HCT116 (cell line): ENCODE data around the gene PCDHA10. TPM values are rescaled to one million over a fixed set of nuclear protein-coding genes. Genes with fewer than 3 reads are reported as not detected.
"Not testable (repeated sequence)": the region's sequence is repeated elsewhere in the genome, so short reads cannot be mapped to it uniquely, and the experiment has no call there.

Experiments used
- ATAC-seq: fragments of 200-7000 bp; cut with Tn5 transposase; 2 replicates; pipeline ENCODE4 v1.9.1; 2020; ENCODE audit warnings: mild to moderate bottlenecking, moderate library complexity
- BruUV-seq: library from RNA; stranded (reverse); fragments of 400-500 nt; replicated peaks from 2 replicates; lab custom pipeline; 2021; lab: Mats Ljungman, UMichigan
- CTCF ChIA-PET: fragments of 300-600 bp; sonication (Branson Sonifier 250); formaldehyde crosslinking; loops from one replicate; lab custom pipeline; 2021; ENCODE audit warnings: antibody characterized with exemption; lab: Charles Lee
- POLR2A ChIA-PET: fragments of 300-600, 350-600 bp; sonication (Branson Sonifier 250); formaldehyde crosslinking; loops from one replicate; lab custom pipeline; 2021; ENCODE audit warnings: antibody characterized with exemption; lab: Charles Lee
- RAD21 ChIA-PET, 2 experiments: fragments of 300-600 bp; sonication (Branson Sonifier 250); formaldehyde crosslinking; loops; one replicate each; lab custom pipeline; 2023; ENCODE audit warnings: low total read pairs in 2 of 2; ENCODE audit not compliant: uncharacterized antibody in 2 of 2, unreplicated experiment in 2 of 2, low non-redundant PET in 1 of 2; lab: Charles Lee
- DNase-seq: peaks from one replicate; pipeline ENCODE4 v3.0.0-alpha.2; 2010; ENCODE audit warnings: low read depth, low spot score
- H2AFZ ChIP-seq: fragments of 200-600 bp; shearing (Covaris generic), sonication (generic); 2 replicates; pipeline ENCODE4 v1.6.1; 2017; ENCODE audit warnings: low read depth, mixed run types, mixed read lengths, antibody characterized with exemption, low read length; ENCODE audit not compliant: poor library complexity, severe bottlenecking
- H3K27ac ChIP-seq: 2 replicates; pipeline ENCODE4 v1.5.1; 2012; ENCODE audit warnings: low read depth, low read length
- H3K27me3 ChIP-seq: fragments of 200-600 bp; sonication (generic); 2 replicates; pipeline ENCODE4 v1.6.1; 2016; ENCODE audit warnings: mixed run types, low read length, mixed read lengths; ENCODE audit not compliant: insufficient read depth
- H3K36me3 ChIP-seq, 2 experiments: fragments of 200-500 bp in 1 of 2; fragments of 200-600 bp in 1 of 2; sonication (Bioruptor generic) in 1 of 2; sonication (generic) in 1 of 2; 2 replicates each; pipeline versions ENCODE4 v1.5.1 to v1.6.1; 2014 to 2016; ENCODE audit warnings: low read length in 2 of 2, inconsistent platforms in 1 of 2, mixed read lengths in 1 of 2, mixed run types in 1 of 2; ENCODE audit not compliant: insufficient read depth in 2 of 2, control insufficient read depth in 1 of 2
- H3K4me1 ChIP-seq, 2 experiments: fragments of 200-600 bp in 1 of 2; sonication (generic) in 1 of 2; 2 replicates each; pipeline versions ENCODE4 v1.5.1 to v1.6.1; 2012 to 2017; ENCODE audit warnings: low read length in 2 of 2, inconsistent platforms in 1 of 2, mild to moderate bottlenecking in 1 of 2, mixed read lengths in 1 of 2, mixed run types in 1 of 2, moderate library complexity in 1 of 2; ENCODE audit not compliant: insufficient read depth in 2 of 2, control insufficient read depth in 1 of 2
- H3K4me2 ChIP-seq: fragments of 200-600 bp; sonication (generic); 2 replicates; pipeline ENCODE4 v1.6.1; 2017; ENCODE audit warnings: mixed run types, low read length, mixed read lengths
- H3K4me3 ChIP-seq, 2 experiments: fragments of 200-600 bp in 1 of 2; sonication (generic) in 1 of 2; replicated peaks in 1 of 2; 2 replicates each; pipeline ENCODE4 v1.5.1; 2011 to 2016; ENCODE audit warnings: low read length in 2 of 2, control low read depth in 1 of 2, low read depth in 1 of 2, mild to moderate bottlenecking in 1 of 2, mixed read lengths in 1 of 2, mixed run types in 1 of 2
- H3K79me2 ChIP-seq: fragments of 200-600 bp; sonication (generic); 2 replicates; pipeline ENCODE4 v1.6.1; 2017; ENCODE audit warnings: mild to moderate bottlenecking, mixed run types, low read length, moderate library complexity, mixed read lengths; ENCODE audit not compliant: insufficient read depth
- H3K9ac ChIP-seq: fragments of 200-600 bp; sonication (generic); 2 replicates; pipeline ENCODE4 v1.6.1; 2016; ENCODE audit warnings: low read length, mixed read lengths
- H3K9me2 ChIP-seq: fragments of 200-600 bp; sonication (generic), shearing (Covaris generic); 2 replicates; pipeline ENCODE4 v1.6.1; 2017; ENCODE audit warnings: mixed run types, mild to moderate bottlenecking, moderate library complexity; ENCODE audit not compliant: insufficient read depth
- H3K9me3 ChIP-seq, 2 experiments: fragments of 200-500 bp in 1 of 2; fragments of 200-600 bp in 1 of 2; sonication (Bioruptor generic) in 1 of 2; sonication (generic) in 1 of 2; 2 replicates each; pipeline ENCODE4 v1.6.1; 2014 to 2017; ENCODE audit warnings: low read length in 2 of 2, mixed read lengths in 2 of 2, inconsistent platforms in 1 of 2, low read depth in 1 of 2, mild to moderate bottlenecking in 1 of 2, mixed run types in 1 of 2, moderate library complexity in 1 of 2; ENCODE audit not compliant: control insufficient read depth in 1 of 2, insufficient read depth in 1 of 2
- H4K20me1 ChIP-seq: fragments of 200-600 bp; sonication (generic), shearing (Covaris generic); 2 replicates; pipeline ENCODE4 v1.6.1; 2017; ENCODE audit warnings: mixed run types, mild to moderate bottlenecking, moderate library complexity; ENCODE audit not compliant: insufficient read depth
- CBX3 ChIP-seq: IDR thresholded peaks from 2 replicates; pipeline ENCODE4 v1.6.1; 2012; ENCODE audit warnings: low read depth
- CEBPB ChIP-seq: IDR thresholded peaks from 2 replicates; pipeline ENCODE4 v1.6.1; 2012; ENCODE audit warnings: low read depth
- CTCF ChIP-seq, 3 experiments: fragments of 200-600 bp in 1 of 3; sonication (generic) in 1 of 3; IDR thresholded peaks in 2 of 3; conservative IDR thresholded peaks in 1 of 3; 2 replicates each; pipeline ENCODE4 v1.5.1; 2012 to 2017; ENCODE audit warnings: low read depth in 2 of 3, low read length in 2 of 3, antibody characterized with exemption in 1 of 3, borderline replicate concordance in 1 of 3, control low read depth in 1 of 3, mild to moderate bottlenecking in 1 of 3, mixed read lengths in 1 of 3, mixed run types in 1 of 3, moderate library complexity in 1 of 3; ENCODE audit not compliant: insufficient read depth in 1 of 3
- ELF1 ChIP-seq: IDR thresholded peaks from 2 replicates; pipeline ENCODE4 v1.6.1; 2012; ENCODE audit warnings: low read depth, borderline replicate concordance
- EZH2 ChIP-seq: fragments of 200-600 bp; sonication (generic); IDR thresholded peaks from 2 replicates; pipeline ENCODE4 v1.6.1; 2017; ENCODE audit warnings: antibody characterized with exemption, mixed run types
- JUND ChIP-seq: IDR thresholded peaks from 2 replicates; pipeline ENCODE4 v1.6.1; 2012
- POLR2A ChIP-seq: IDR thresholded peaks from 2 replicates; pipeline ENCODE4 v1.7.0; 2011; ENCODE audit warnings: borderline replicate concordance; ENCODE audit not compliant: insufficient read depth, insufficient read length; ENCODE audit errors: extremely low read depth
- RAD21 ChIP-seq: IDR thresholded peaks from 2 replicates; pipeline ENCODE4 v1.6.1; 2012; ENCODE audit warnings: low read depth, mild to moderate bottlenecking
- ZFX ChIP-seq: fragments of 450-650 bp; IDR thresholded peaks from 2 replicates; pipeline ENCODE4 v1.6.1; 2017
- ZNF274 ChIP-seq: fragments of 200-500 bp; sonication (Bioruptor generic); IDR thresholded peaks from 2 replicates; pipeline ENCODE4 v1.6.1; 2014; ENCODE audit warnings: mild to moderate bottlenecking, low read depth, low read length, inconsistent platforms
- intact Hi-C: fragments of 100-400 bp; cut with micrococcal nuclease; formaldehyde crosslinking; loops from 2 replicates; pipeline ENCODE4 v1.10.0; 2022
- total RNA-seq: library from RNA; stranded (reverse); gene quantifications from one replicate; pipeline ENCODE4 v1.2.1, GENCODE V29; 2021; ENCODE audit not compliant: unreplicated experiment

Gene PCDHA10
- total RNA-seq, 1 experiment from 2014 or later: 0.05 TPM

DNA sequence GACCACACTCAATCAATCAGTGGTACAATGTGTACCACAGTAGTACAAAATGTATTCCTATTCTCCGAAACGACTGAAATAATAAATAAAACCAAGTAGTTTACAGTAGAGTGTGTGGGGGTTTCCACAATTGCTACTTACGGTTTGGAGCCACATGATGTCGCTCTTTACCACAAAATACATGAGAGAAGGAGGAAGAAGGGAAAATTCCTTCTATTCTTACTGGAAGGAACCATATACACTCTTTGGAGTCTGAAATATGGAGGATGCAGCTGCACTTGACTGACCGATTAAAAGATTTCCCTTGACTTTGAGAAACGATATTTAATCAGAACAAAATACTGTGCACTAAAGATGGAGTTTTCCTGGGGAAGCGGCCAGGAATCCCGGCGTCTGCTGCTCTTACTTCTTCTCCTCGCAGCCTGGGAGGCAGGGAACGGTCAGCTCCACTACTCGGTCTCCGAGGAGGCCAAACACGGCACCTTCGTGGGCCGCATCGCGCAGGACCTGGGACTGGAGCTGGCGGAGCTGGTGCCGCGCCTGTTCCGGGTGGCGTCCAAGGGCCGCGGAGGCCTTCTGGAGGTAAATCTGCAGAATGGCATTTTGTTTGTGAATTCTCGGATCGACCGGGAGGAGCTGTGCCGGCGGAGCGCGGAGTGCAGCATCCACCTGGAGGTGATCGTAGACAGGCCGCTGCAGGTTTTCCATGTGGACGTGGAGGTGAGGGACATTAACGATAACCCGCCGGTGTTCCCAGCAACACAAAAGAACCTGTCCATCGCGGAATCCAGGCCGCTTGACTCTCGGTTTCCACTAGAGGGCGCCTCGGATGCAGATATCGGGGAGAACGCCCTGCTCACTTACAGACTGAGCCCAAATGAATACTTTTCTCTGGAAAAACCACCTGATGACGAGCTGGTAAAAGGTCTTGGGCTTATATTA lies 48.6 kb upstream of the PCDHA10 start, which contains the start of gene PCDHA4:
Gene PCDHA4, plus strand, starts transcription at position 235 of the 942 bp plus-strand sequence.
- ChIA-PET CTCF (interaction anchor here (0.9 kb wide), 2 partner anchors 8 to 234 kb away, joined by 3 read pairs; no protein-coding TSS in a partner anchor), RAD21 (no interaction called here)
- intact Hi-C loops: no loop called here
- Histone ChIP-seq H3K9me2 (no peaks in the 10 kb centered on the region), H2AFZ (no peak within 1 kb of the TSS), H3K27me3 (no peaks in the 10 kb centered on the region), H3K4me2 (no peak within 1 kb of the TSS), H3K9ac (no peak within 1 kb of the TSS), H3K4me3 (no peak within 1 kb of the TSS), H3K27ac (no peak within 1 kb of the TSS), H3K36me3 (no peaks in the 10 kb centered on the region), H3K79me2 (no peaks in the 10 kb centered on the region), H3K4me1 (no peaks in the 10 kb centered on the region)
- ATAC-seq (peak; percentile 65), DNase-seq (no peak)
- TF ChIP-seq RAD21 (peak; percentile 36; the same call in 1 of the 2 replicates), JUND (no peak), EZH2 (no peak), POLR2A (no peak), CTCF (IDR thresholded peaks at IDR 0.05 in 2 of 3, conservative IDR thresholded peaks at IDR 0.05 in 1 of 3; ENCODE audit: borderline replicate concordance in 1 of 3, insufficient read depth in 1 of 3, low read depth in 2 of 3, low read length in 2 of 3) (peak; percentile 6 to 60 (median 57); a peak in 4 of 6 replicates), CBX3 (no peak), ZFX (no peak), ELF1 (no peak), CEBPB (no peak), ZNF274 (no peak)
- TF ChIP-seq, all 23 proteins: peak for 2
- no peaks in the 10 kb centered on the region for H4K20me1 ChIP-seq
- BruUV-seq: no TSS peak
- peaks cover 0 to 5% of the 10 kb centered on the region in 2 experiments; a peak in 2 of 4 replicates for H3K9me3 ChIP-seq
- POLR2A ChIA-PET: no interaction called here

DNA sequence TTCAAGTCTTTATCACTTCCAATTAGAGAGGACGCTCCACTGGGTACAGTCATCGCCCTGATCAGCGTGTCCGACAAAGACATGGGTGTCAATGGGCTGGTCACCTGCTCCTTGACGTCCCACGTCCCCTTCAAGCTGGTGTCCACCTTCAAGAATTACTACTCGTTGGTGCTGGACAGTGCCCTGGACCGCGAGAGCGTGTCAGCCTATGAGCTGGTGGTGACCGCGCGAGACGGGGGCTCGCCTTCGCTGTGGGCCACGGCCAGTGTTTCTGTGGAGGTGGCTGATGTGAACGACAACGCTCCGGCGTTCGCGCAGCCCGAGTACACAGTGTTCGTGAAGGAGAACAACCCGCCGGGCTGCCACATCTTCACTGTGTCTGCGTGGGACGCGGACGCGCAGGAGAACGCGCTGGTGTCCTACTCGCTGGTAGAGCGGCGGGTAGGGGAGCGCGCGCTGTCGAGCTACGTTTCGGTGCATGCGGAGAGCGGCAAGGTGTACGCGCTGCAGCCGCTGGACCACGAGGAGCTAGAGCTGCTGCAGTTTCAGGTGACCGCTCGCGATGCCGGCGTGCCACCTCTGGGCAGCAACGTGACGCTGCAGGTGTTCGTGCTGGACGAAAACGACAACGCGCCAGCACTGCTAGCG lies 47.3 kb upstream of the PCDHA10 start:
- H4K20me1 ChIP-seq, ATAC-seq, intact Hi-C loops, H3K9ac ChIP-seq, H3K27ac ChIP-seq, H3K4me1 ChIP-seq, H3K27me3 ChIP-seq, H3K9me3 ChIP-seq, H3K4me3 ChIP-seq, BruUV-seq, H3K4me2 ChIP-seq, H2AFZ ChIP-seq, H3K9me2 ChIP-seq, RAD21 ChIA-PET, H3K36me3 ChIP-seq, DNase-seq, POLR2A ChIA-PET, H3K79me2 ChIP-seq: not testable (repeated sequence)
- CTCF ChIA-PET: interaction anchor here (0.9 kb wide), 1 partner anchor 10 kb away, joined by 3 read pairs; no protein-coding TSS in a partner anchor
